GM23338 (cell line): ENCODE measurements around the gene SLU7. TPM values are rescaled to one million over a fixed set of nuclear protein-coding genes. Genes with fewer than 3 reads are reported as not detected.
A peak's percentile ranks its signal among the peaks of the same experiment; 100 is the strongest.

Experiments
- ATAC-seq: fragments of 200-7000 bp; cut with Tn5 transposase; 3 replicates; pipeline ENCODE4 v1.9.1; 2020
- DNase-seq: peaks from one replicate; pipeline ENCODE4 v3.0.0-alpha.2; 2015; ENCODE audit warnings: low spot score
- H2AFZ ChIP-seq: fragments of 200-600 bp; sonication (generic); 2 replicates; pipeline ENCODE4 v1.8.0; 2016; ENCODE audit warnings: antibody characterized with exemption, mild to moderate bottlenecking, moderate library complexity
- H3F3A ChIP-seq: fragments of 200-600 bp; sonication (generic); replicated peaks from 2 replicates; pipeline ENCODE4 v1.8.0; 2017; ENCODE audit warnings: antibody characterized with exemption, mixed run types, low read depth
- H3K27ac ChIP-seq: fragments of 200-600 bp; sonication (generic); 2 replicates; pipeline ENCODE4 v1.6.1; 2016; ENCODE audit warnings: low read depth
- H3K27me3 ChIP-seq: fragments of 200-600 bp; sonication (generic); 2 replicates; pipeline ENCODE4 v1.8.0; 2016; ENCODE audit warnings: mild to moderate bottlenecking, mixed run types, moderate library complexity; ENCODE audit not compliant: insufficient read depth
- H3K36me3 ChIP-seq: fragments of 200-600 bp; sonication (generic); 2 replicates; pipeline ENCODE4 v1.8.0; 2016; ENCODE audit warnings: mild to moderate bottlenecking; ENCODE audit not compliant: insufficient read depth
- H3K4me1 ChIP-seq: fragments of 200-600 bp; sonication (generic); 2 replicates; pipeline ENCODE4 v1.8.0; 2016; ENCODE audit warnings: mild to moderate bottlenecking, moderate library complexity; ENCODE audit not compliant: insufficient read depth
- H3K4me2 ChIP-seq: fragments of 200-600 bp; sonication (generic); 2 replicates; pipeline ENCODE4 v1.7.1; 2017; ENCODE audit warnings: mixed run types
- H3K4me3 ChIP-seq: fragments of 200-600 bp; sonication (generic); 2 replicates; pipeline ENCODE4 v1.6.1; 2016; ENCODE audit warnings: mixed run types
- H3K79me2 ChIP-seq: fragments of 200-600 bp; sonication (generic); replicated peaks from 2 replicates; pipeline ENCODE4 v1.8.0; 2017; ENCODE audit warnings: mild to moderate bottlenecking; ENCODE audit not compliant: insufficient read depth
- H3K9me2 ChIP-seq: fragments of 200-600 bp; sonication (generic); 2 replicates; pipeline ENCODE4 v1.8.0; 2017; ENCODE audit not compliant: insufficient read depth
- H4K20me1 ChIP-seq: fragments of 200-600 bp; sonication (generic); replicated peaks from 2 replicates; pipeline ENCODE4 v1.8.0; 2017; ENCODE audit warnings: mild to moderate bottlenecking; ENCODE audit not compliant: insufficient read depth
- H3K27ac Mint-ChIP-seq: 2 replicates; pipeline ENCODE4 v1.8.0; 2020; ENCODE audit warnings: inconsistent platforms, mild to moderate bottlenecking, moderate library complexity, mixed read lengths
- H3K27me3 Mint-ChIP-seq: 3 replicates; pipeline ENCODE4 v1.8.0; 2022; ENCODE audit warnings: low read depth, mild to moderate bottlenecking, moderate library complexity, mixed read lengths, inconsistent platforms; ENCODE audit not compliant: insufficient read depth, poor library complexity
- H3K36me3 Mint-ChIP-seq: 3 replicates; pipeline ENCODE4 v1.8.0; 2021; ENCODE audit warnings: low read depth, mild to moderate bottlenecking, inconsistent platforms, moderate library complexity, mixed read lengths
- H3K4me1 Mint-ChIP-seq: 3 replicates; pipeline ENCODE4 v1.8.0; 2020; ENCODE audit warnings: mild to moderate bottlenecking, inconsistent platforms, mixed read lengths
- H3K4me3 Mint-ChIP-seq: 3 replicates; pipeline ENCODE4 v1.8.0; 2021; ENCODE audit warnings: moderate library complexity, mild to moderate bottlenecking, inconsistent platforms, mixed read lengths
- H3K9me3 Mint-ChIP-seq: 3 replicates; pipeline ENCODE4 v1.8.0; 2020; ENCODE audit warnings: moderate library complexity, mild to moderate bottlenecking, inconsistent platforms, mixed read lengths
- CREB1 ChIP-seq: fragments of 250-450 bp; sonication (Bioruptor Pico); IDR thresholded peaks from 2 replicates; pipeline ENCODE4 v1.5.0; 2020; ENCODE audit warnings: low read depth, mild to moderate bottlenecking, moderate library complexity
- EZH2phosphoT487 ChIP-seq: fragments of 200-600 bp; sonication (generic); IDR thresholded peaks from one replicate; pipeline ENCODE4 v1.8.1; 2018; ENCODE audit warnings: antibody characterized with exemption; ENCODE audit not compliant: unreplicated experiment
- JUNB ChIP-seq: IDR thresholded peaks from one replicate; pipeline ENCODE4 v1.6.1; 2016; ENCODE audit warnings: antibody characterized with exemption; ENCODE audit not compliant: unreplicated experiment
- NANOG ChIP-seq: IDR thresholded peaks from 2 replicates; pipeline ENCODE4 v1.6.1; 2016; ENCODE audit warnings: antibody characterized with exemption, borderline replicate concordance
- POLR2AphosphoS5 ChIP-seq: IDR thresholded peaks from 2 replicates; pipeline ENCODE4 v1.6.1; 2016; ENCODE audit warnings: antibody characterized with exemption, low read depth
- REST ChIP-seq: IDR thresholded peaks from one replicate; pipeline ENCODE4 v1.6.1; 2018; ENCODE audit warnings: antibody characterized with exemption; ENCODE audit not compliant: unreplicated experiment
- STAT1 ChIP-seq: IDR thresholded peaks from one replicate; pipeline ENCODE4 v1.6.1; 2016; ENCODE audit warnings: antibody characterized with exemption; ENCODE audit not compliant: unreplicated experiment
- ZNF114 ChIP-seq: fragments of 250-450 bp; sonication (Bioruptor Pico); IDR thresholded peaks from 2 replicates; pipeline ENCODE4 v1.5.0; 2020; ENCODE audit warnings: mild to moderate bottlenecking, moderate library complexity
- ZNF331 ChIP-seq: fragments of 250-450 bp; sonication (Bioruptor Pico); IDR thresholded peaks from 2 replicates; pipeline ENCODE4 v1.5.0; 2020; ENCODE audit warnings: low read depth, mild to moderate bottlenecking, moderate library complexity
- polyA plus RNA-seq: library from polyadenylated mRNA; unstranded; fragments of >200 nt; fragmentation: Nextera tagmentation; extraction: Ambion mirVana; gene quantifications from 2 replicates; pipeline ENCODE4 v1.2.1, GENCODE V29; 2016
- total RNA-seq: library from RNA; depleted of rRNA; stranded (reverse); fragments of >200 nt; shearing (Covaris generic); gene quantifications from 2 replicates; pipeline ENCODE4 v1.2.3, GENCODE V29; 2014

The SLU7 gene
- total and polyA plus RNA-seq, 2 experiments from 2014 or later = 27.0 to 47.5 TPM

GRCh38 chr5:160421625-160422258 is 2.9 kb upstream of the SLU7 start, which contains the start of gene PTTG1:
Gene PTTG1, plus strand, starts transcription at chr5:160421855. Its CDS starts 458 bp downstream, at chr5:160422313.
- peak; percentile 90 for ATAC-seq
- no peak within 1 kb of the TSS for H2AFZ ChIP-seq

DNA sequence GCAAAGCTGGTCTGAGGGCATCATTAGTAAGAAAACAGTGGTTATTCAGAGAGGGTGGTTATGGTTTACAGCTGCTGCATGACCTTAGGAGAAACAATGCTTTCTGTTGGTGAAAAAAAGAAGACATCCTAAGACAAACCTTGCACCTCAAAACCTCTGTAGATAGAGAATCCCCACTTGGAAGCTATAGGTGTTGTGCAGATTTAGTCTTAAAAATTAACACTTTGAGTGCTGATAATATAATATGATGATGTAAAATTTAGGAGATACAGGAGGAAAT is 1.4 kb upstream of the SLU7 start:
- ATAC-seq (no peak), DNase-seq (no peak)
- Histone ChIP-seq H3K9me2 (no peaks in the 10 kb centered on the region), H3K79me2 (peaks cover 57% of the 10 kb centered on the region), H3K27me3 (no peaks in the 10 kb centered on the region), H4K20me1 (no peaks in the 10 kb centered on the region), H3F3A (no peaks in the 10 kb centered on the region), H2AFZ (peak overlapping the region; percentile 49; the same call in 1 of the 2 replicates), H3K4me3 (no peak overlapping the region), H3K4me1 (peaks cover 21% of the 10 kb centered on the region; the same call in 1 of the 2 replicates), H3K4me2 (peak overlapping the region; percentile 88), H3K27ac (0 out of 2 replicates have a peak overlapping the region, but pooled peaks have one; percentile 93), H3K36me3 (peaks cover 22% of the 10 kb centered on the region)
- H3K9me3 Mint-ChIP-seq = no peaks in the 10 kb centered on the region
- peaks cover 31% of the 10 kb centered on the region for H3K36me3 Mint-ChIP-seq
- peaks cover 4% of the 10 kb centered on the region for H3K27me3 Mint-ChIP-seq
- peak overlapping the region; percentile 97 for H3K4me3 Mint-ChIP-seq
- 0 out of 2 replicates have a peak overlapping the region, but pooled peaks have one; percentile 8 for H3K27ac Mint-ChIP-seq
- peaks cover 39% of the 10 kb centered on the region for H3K4me1 Mint-ChIP-seq
- no peak for TF ChIP-seq ZNF114 (CRISPR knock-in tag)
- TF ChIP-seq CREB1 (CRISPR knock-in tag) = no peak
- TF ChIP-seq STAT1 = no peak
- TF ChIP-seq POLR2AphosphoS5 = no peak
- TF ChIP-seq ZNF331 = no peak
- TF ChIP-seq REST = no peak
- no peak for TF ChIP-seq JUNB

More at GRCh38 chr5:160421625-160422258, 2.9 kb upstream of the SLU7 start, which contains the start of gene PTTG1:
- Mint-ChIP-seq H3K27ac (peak within 1 kb of the TSS; percentile 90), H3K9me3 (no peaks in the 10 kb centered on the region), H3K4me1 (peaks cover 39% of the 10 kb centered on the region), H3K27me3 (peaks cover 4% of the 10 kb centered on the region), H3K36me3 (peaks cover 39% of the 10 kb centered on the region), H3K4me3 (peak within 1 kb of the TSS; percentile 87)
- Histone ChIP-seq H3K27ac (no peak within 1 kb of the TSS), H3K27me3 (no peaks in the 10 kb centered on the region), H3K79me2 (peaks cover 50% of the 10 kb centered on the region), H3K4me3 (peak within 1 kb of the TSS; percentile 86), H3F3A (no peaks in the 10 kb centered on the region), H3K36me3 (peaks cover 30% of the 10 kb centered on the region), H4K20me1 (no peaks in the 10 kb centered on the region), H3K4me1 (peaks cover 21% of the 10 kb centered on the region; the same call in 1 of the 2 replicates), H3K4me2 (peak within 1 kb of the TSS; percentile 89), H3K9me2 (no peaks in the 10 kb centered on the region)
- peak; percentile 99 for DNase-seq
- TF ChIP-seq CREB1 (CRISPR knock-in tag) = 0 out of 2 replicates have a peak, but pooled peaks have one; percentile 12
- no peak for TF ChIP-seq ZNF331
- no peak for TF ChIP-seq EZH2phosphoT487
- peak; percentile 97 for TF ChIP-seq POLR2AphosphoS5
- no peak for TF ChIP-seq NANOG
- TF ChIP-seq REST = no peak
